DMS 273 (cell line): ENCODE data around the gene USP51.
"Not testable (repeated sequence)": the region's sequence is repeated elsewhere in the genome, so short reads cannot be mapped to it uniquely, and the experiment has no call there.

Source experiments
- DNase-seq: peaks from one replicate; lab custom pipeline; 2025; ENCODE audit not compliant: unreplicated experiment; lab: John Stamatoyannopoulos, UW

The USP51 gene

GRCh38 chrX:55465791-55466190, 23.9 kb downstream of the USP51 start:
- not testable (repeated sequence) for DNase-seq

GRCh38 chrX:55465108-55465507, 24.5 kb downstream of the USP51 start:
- DNase-seq, result not testable (repeated sequence)

GRCh38 chrX:55464050-55464449, 25.6 kb downstream of the USP51 start:
- not testable (repeated sequence) for DNase-seq

GRCh38 chrX:55459926-55460325, 29.7 kb downstream of the USP51 start:
- DNase-seq, result not testable (repeated sequence)

GRCh38 chrX:55459426-55459825, 30.2 kb downstream of the USP51 start:
- DNase-seq, result not testable (repeated sequence)

GRCh38 chrX:55455708-55456107, 33.9 kb downstream of the USP51 start:
- DNase-seq, result not testable (repeated sequence)

GRCh38 chrX:55452833-55453124, 36.9 kb downstream of the USP51 start:
- DNase-seq, result peak; percentile 23

- DNase-seq, result peak; percentile 80
Measured at GRCh38 chrX:55451990-55452832, 37.4 kb downstream of the USP51 start, which contains the start of gene MAGEH1. MAGEH1 (plus strand) TSS chrX:55452127; CDS start chrX:55452375, 248 bp downstream.

- DNase-seq, result no peak
Measured at GRCh38 chrX:55451626-55451989, 38.0 kb downstream of the USP51 start.

GRCh38 chrX:55451141-55451540, 38.5 kb downstream of the USP51 start:
- peak; percentile 35 for DNase-seq

GRCh38 chrX:55450259-55450658, 39.4 kb downstream of the USP51 start:
- peak; percentile 8 for DNase-seq

- not testable (repeated sequence) for DNase-seq
Measured at GRCh38 chrX:55443468-55443867, 46.2 kb downstream of the USP51 start.
